GM21619 (cell line): Measurements from ENCODE around the gene ZMAT5.

Experiments
- ATAC-seq: cut with Tn5 transposase; IDR thresholded peaks from one replicate; pipeline ENCODE4 v1.9.1; 2021; ENCODE audit not compliant: unreplicated experiment

The ZMAT5 gene

GRCh38 chr22:29766632-29767170 lies at the start of gene ZMAT5:
Gene ZMAT5 (minus strand): TSS chr22:29767007. CDS start chr22:29748544, 18,463 bp downstream.
- peak; percentile 89 for ATAC-seq

DNA sequence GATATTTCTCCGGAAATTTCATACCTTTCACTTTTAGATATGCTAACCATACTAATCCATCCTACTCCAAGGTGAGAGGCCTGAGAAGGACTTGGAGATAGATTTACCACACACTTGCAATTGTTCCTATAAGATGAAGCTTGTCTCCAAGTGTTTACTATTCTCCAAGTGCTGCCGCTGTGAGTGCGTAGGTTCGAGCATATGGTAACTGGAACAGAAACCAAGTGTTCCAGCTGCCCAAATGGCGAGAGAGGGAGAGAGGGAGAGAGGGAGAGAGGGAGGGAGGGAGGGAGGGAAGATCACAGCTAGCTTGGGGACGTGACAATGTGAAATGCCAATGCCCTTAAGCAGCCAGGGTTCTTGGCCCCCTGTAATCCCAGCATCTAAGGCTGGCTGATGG lies 49.7 kb upstream of the ZMAT5 start:
- ATAC-seq = no peak

DNA sequence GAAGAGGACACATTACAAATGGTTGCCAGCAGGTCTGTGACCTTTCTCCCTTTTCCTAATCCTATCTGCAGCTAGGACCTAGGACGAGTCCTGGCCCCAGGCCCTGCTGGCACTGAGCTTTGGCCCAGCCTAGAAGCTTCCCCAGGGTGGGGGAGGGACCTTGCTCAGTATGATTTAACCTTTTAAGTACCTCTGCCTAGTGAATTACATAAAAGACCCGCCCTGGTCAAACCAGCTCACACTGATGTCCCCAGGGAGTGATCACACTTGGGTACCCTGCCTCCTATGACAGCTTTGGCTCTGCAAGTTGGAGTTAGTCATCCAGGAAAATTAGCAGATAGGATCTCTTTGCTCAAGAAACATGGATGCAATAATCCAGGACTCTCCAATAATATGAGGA lies 49.3 kb upstream of the ZMAT5 start:
- ATAC-seq = no peak

- ATAC-seq = no peak
Measured at GRCh38 chr22:29815580-29815979, 48.8 kb upstream of the ZMAT5 start.

GRCh38 chr22:29814003-29814402 lies 47.2 kb upstream of the ZMAT5 start:
- ATAC-seq = no peak

GRCh38 chr22:29813563-29813962 lies 46.8 kb upstream of the ZMAT5 start:
- ATAC-seq = no peak

- no peak for ATAC-seq
Measured at GRCh38 chr22:29813126-29813525, 46.3 kb upstream of the ZMAT5 start.

DNA sequence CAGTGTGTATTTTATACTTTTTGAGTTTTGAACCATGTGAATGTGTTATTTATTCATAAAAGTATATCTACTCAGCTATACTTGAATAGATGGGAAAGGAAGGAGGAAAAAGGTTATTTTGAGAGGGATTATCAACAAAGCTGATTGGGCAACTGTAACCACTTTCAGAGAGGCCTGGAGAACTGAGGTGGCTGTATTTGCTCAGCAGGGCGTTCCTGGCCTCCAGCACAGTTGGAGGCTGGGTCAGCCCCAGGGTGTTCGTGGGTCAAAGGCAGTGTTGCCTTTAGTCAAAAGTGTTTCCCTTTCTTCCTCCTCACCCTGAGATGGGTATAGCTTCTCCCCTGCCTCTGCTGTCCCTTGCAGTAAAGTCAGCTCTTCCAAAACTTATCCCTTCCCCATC lies 44.6 kb upstream of the ZMAT5 start:
- ATAC-seq = no peak

GRCh38 chr22:29810216-29810615 lies 43.4 kb upstream of the ZMAT5 start:
- ATAC-seq = no peak

DNA sequence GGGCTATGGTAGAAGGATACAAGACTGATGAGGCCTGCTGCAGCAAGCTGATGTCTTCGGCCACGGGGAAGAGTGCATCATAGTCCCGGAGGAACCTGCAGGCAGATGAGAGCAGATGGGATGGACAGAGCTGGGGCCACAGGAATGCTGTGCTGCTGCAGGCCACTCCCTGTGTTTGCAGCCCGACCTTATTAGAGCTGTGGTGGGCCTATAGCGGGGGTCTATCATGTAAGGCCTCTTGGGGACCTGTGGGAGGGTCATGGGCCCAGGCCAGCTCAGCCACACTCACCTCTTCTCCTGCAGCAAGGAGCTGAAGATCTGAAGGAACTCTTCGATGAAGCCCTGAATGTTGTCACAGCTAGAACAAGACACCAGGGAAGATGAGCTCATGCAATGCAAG lies 39.4 kb upstream of the ZMAT5 start:
- ATAC-seq = no peak

- ATAC-seq = no peak
Measured at GRCh38 chr22:29804985-29805384, 38.2 kb upstream of the ZMAT5 start.

- no peak for ATAC-seq
Measured at GRCh38 chr22:29803190-29803589, 36.4 kb upstream of the ZMAT5 start.

GRCh38 chr22:29801796-29802195 lies 35.0 kb upstream of the ZMAT5 start:
- ATAC-seq = no peak

- no peak for ATAC-seq
Measured at GRCh38 chr22:29801153-29801552, 34.3 kb upstream of the ZMAT5 start.

GRCh38 chr22:29799217-29799680 lies 32.4 kb upstream of the ZMAT5 start:
- ATAC-seq = no peak

GRCh38 chr22:29798801-29799200 lies 32.0 kb upstream of the ZMAT5 start:
- no peak for ATAC-seq

- no peak for ATAC-seq
Measured at GRCh38 chr22:29798318-29798717, 31.5 kb upstream of the ZMAT5 start.

GRCh38 chr22:29797351-29797750 lies 30.5 kb upstream of the ZMAT5 start:
- ATAC-seq = no peak

GRCh38 chr22:29795663-29796062 lies 28.9 kb upstream of the ZMAT5 start:
- ATAC-seq = no peak

GRCh38 chr22:29793396-29793795 lies 26.6 kb upstream of the ZMAT5 start:
- ATAC-seq = no peak

DNA sequence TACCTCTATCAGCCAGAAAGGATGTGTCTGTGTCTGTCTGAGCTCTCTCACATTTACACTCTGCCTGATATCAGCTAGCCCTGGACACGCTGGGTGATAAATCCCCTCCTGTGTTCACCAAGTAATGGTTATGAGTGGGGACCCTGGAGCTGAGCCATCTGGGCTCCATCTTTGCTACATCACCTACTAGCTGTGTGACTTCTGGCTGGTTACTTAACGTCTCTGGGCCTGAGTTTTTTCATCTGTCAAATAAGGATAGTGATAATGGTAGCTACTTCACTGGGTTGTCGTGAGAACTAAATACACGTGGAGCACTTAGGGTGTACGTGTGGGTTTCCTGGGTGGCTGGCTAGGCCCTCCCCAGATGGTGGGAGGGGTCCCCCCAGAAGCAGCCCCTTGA lies 23.3 kb upstream of the ZMAT5 start:
- ATAC-seq = no peak

- no peak for ATAC-seq
Measured at GRCh38 chr22:29788339-29789279, 21.8 kb upstream of the ZMAT5 start.
